Measurements from ENCODE around the gene RALGPS1.
A peak's percentile ranks its signal among the peaks of the same experiment; 100 is the strongest.

The RALGPS1 gene

DNA sequence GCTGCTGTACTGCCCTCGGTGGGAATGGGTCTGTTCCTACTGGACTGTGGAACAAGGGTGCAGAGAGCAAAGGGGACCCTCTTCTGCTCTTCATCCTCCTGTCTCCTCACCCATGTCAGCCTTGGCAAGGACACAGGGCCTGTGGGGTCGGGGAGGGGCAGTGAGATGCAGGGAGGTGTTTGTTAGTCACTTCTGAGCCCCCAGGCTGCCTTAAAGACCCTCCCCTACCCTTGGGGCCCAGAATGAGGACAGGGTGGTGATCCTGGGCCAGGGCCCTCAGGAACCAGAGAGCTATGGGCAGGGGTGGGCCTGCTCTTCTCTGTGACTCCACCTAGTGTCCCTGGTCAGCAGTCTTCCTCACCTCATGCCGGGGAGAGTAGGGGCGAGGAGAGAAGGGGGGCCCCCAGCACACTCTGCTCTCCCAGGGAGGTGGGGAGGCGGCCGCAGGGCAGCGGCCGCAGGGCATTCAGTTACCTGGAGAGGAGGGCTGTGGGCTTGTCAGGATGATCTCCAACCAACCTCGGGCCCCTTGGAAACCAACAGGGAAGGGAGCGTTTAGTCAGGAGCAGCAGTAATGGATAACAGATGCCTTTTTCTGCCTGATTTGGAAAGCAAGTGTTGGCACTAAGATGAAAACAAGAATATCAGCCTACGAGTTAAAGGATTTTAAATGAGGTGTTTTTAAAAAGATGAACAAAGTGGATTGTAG lies 288.0 kb downstream of the RALGPS1 start:
- no peak overlapping the region for H3K27ac ChIP-seq
- TF ChIP-seq, protein P1, sequence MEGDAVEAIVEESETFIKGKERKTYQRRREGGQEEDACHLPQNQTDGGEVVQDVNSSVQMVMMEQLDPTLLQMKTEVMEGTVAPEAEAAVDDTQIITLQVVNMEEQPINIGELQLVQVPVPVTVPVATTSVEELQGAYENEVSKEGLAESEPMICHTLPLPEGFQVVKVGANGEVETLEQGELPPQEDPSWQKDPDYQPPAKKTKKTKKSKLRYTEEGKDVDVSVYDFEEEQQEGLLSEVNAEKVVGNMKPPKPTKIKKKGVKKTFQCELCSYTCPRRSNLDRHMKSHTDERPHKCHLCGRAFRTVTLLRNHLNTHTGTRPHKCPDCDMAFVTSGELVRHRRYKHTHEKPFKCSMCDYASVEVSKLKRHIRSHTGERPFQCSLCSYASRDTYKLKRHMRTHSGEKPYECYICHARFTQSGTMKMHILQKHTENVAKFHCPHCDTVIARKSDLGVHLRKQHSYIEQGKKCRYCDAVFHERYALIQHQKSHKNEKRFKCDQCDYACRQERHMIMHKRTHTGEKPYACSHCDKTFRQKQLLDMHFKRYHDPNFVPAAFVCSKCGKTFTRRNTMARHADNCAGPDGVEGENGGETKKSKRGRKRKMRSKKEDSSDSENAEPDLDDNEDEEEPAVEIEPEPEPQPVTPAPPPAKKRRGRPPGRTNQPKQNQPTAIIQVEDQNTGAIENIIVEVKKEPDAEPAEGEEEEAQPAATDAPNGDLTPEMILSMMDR (conservative IDR thresholded peaks at IDR 0.05) = no peak

DNA sequence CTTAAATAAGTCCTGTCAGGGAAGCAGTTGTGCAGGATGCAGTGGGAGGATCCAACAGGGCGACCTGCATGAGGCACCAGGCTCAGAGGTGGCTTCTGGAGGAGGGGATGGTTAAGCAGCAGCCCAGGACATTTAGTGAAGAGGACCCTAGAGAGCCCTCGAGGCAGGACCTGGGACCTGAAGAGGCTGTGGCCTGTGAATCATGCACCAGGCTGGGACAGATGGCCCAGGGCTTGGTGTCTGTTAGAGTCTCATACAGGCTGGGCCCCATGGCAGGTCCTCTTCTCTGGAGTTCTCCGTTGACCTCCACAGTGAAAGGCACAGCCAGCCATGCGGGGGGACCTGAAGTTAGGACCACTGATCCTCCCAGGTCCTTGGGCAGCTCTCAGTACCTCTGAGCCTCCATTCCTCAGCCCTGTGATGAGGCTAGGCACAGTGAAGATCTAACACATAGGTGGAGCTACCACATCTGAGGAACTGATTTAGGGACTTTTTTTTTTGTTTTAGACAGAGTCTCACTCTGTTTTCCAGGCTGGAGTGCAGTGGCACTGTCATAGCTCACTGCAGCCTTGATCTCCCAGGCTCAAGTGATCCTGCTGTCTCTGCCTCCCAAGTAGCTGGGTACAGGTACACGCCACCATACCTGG lies 289.2 kb downstream of the RALGPS1 start:
- H3K27ac ChIP-seq = no peak overlapping the region
- TF ChIP-seq, protein P1 (conservative IDR thresholded peaks at IDR 0.05) = no peak

DNA sequence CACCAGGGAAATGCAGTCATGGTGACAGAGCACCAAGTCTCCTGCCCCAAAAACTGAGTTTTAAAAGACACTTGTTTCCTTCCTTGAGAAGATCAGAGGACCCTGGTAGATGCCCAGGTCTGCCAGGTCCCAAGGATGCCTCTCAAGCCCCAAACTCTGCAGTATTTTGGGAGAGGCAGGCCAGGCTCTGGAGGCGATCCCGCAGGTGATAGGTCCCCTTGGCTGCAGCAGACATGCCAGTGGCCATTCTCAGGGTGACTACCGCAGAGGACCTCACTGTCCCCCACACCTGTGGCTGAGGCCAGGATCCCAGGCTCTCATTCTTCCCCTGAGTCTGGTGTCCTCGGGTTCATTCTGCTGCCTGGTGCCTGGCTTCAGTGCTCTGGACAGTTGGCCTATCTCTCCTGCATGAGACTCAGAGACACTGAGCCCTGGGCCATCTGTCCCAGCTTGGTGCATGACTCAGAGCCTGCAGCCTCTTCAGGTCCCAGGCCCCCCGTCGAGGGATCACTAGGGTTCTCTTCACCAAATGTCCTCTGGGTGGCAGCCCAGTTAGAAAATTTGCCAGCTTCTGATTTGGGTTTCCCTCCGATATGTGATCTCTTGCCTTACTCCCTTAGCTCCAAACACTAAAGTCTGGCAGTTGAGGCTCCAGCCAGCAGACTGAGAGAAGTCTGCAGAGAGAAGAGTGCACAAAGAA lies 290.3 kb downstream of the RALGPS1 start:
- TF ChIP-seq, protein P1 (conservative IDR thresholded peaks at IDR 0.05) = peak; percentile 30; the same call in 1 of the 2 replicates
- no peak overlapping the region for H3K27ac ChIP-seq

DNA sequence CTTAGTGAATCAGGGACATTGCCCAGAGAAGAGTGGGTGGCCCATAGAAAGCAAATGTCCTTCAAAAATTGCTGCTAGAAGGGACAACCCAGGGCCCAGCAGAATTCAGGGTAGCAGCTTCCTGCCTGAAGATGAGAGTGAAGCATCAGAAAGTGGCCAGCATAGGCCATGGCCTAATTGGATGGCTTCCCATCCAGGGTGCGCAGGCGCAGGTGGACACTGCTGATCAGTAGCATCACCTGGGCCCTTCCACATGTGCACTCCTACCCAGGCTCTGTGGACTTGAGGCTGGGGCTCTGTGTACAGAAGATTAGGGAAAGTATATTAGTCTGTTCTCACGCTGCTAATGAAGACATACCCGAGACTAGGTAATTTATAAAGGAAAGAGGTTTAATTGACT lies 291.4 kb downstream of the RALGPS1 start:
- TF ChIP-seq, protein P1 (conservative IDR thresholded peaks at IDR 0.05) = no peak
- H3K27ac ChIP-seq = no peak overlapping the region

DNA sequence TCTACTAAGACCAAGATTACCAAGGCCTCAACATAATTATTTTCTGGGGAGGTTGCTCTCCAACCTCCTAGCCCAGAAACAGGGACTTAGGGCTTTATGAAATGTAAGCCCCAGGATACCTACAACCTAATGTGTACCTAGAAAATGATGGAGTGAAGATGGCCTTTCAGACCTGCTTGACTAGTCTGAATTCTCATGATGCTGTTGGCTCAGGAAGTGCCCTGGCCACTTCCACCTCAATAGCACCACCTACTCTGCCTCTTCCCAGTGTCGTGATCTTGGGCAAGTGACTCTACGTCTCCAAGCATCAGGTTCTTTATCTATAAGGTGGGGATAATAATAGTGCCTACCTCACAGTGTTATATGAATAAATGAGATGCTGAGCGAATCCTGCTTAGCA lies 292.1 kb downstream of the RALGPS1 start:
- TF ChIP-seq, protein P1 (conservative IDR thresholded peaks at IDR 0.05) = no peak

GRCh38 chr9:127207734-127208410 lies 293.3 kb downstream of the RALGPS1 start:
- TF ChIP-seq, protein P1 (conservative IDR thresholded peaks at IDR 0.05) = no peak
- no peak overlapping the region for H3K27ac ChIP-seq

More for the DNA sequence above, 292.1 kb downstream of the RALGPS1 start:
- no peak overlapping the region for H3K27ac ChIP-seq

- TF ChIP-seq, protein P1 (conservative IDR thresholded peaks at IDR 0.05) = no peak
- no peak overlapping the region for H3K27ac ChIP-seq
These were observed 293.8 kb downstream of the RALGPS1 start for GRCh38 chr9:127208416-127208815.

Measured in VCaP (cell line).